GM18507 (cell line): ENCODE results near the gene CENPVL2.
A peak's percentile ranks its signal among the peaks of the same experiment; 100 is the strongest.
"Not testable (repeated sequence)": the region's sequence is repeated elsewhere in the genome, so short reads cannot be mapped to it uniquely, and the experiment has no call there.

ENCODE experiments used
- DNase-seq: peaks from one replicate; pipeline ENCODE4 v3.0.0; 2011; ENCODE audit warnings: low read depth; ENCODE audit not compliant: insufficient read length; ENCODE audit errors: extremely low spot score
- FAIRE-seq: peaks from 2 replicates; lab custom pipeline; 2011; peaks lifted over from hg19 to GRCh38; lab: Jason Lieb, UNC

Gene CENPVL2

GRCh38 chrX:51682720-51683062, at the start of gene CENPVL2:
TSS of gene CENPVL2 (minus strand) at chrX:51682831. CDS start at chrX:51682831, 0 bp downstream.
- FAIRE-seq, DNase-seq: not testable (repeated sequence)

GRCh38 chrX:51728202-51728601, 45.6 kb upstream of the CENPVL2 start:
- FAIRE-seq (no peak), DNase-seq (no peak)

GRCh38 chrX:51712943-51713647, 30.5 kb upstream of the CENPVL2 start:
- not testable (repeated sequence) for FAIRE-seq, DNase-seq

GRCh38 chrX:51710277-51711164, 27.9 kb upstream of the CENPVL2 start, which contains the start of gene CENPVL1:
TSS of gene CENPVL1 (plus strand) at chrX:51710512. CDS start at chrX:51710512, 0 bp downstream.
- DNase-seq, FAIRE-seq: not testable (repeated sequence)

GRCh38 chrX:51697397-51697796, 14.8 kb upstream of the CENPVL2 start:
- FAIRE-seq (no peak), DNase-seq (no peak)

GRCh38 chrX:51694254-51694653, 11.6 kb upstream of the CENPVL2 start:
- no peak for FAIRE-seq
- no peak for DNase-seq

- FAIRE-seq, DNase-seq: not testable (repeated sequence)
These were observed 567 bp downstream of the CENPVL2 start for GRCh38 chrX:51681808-51682719.

- not testable (repeated sequence) for FAIRE-seq, DNase-seq
These were observed 2.8 kb downstream of the CENPVL2 start for GRCh38 chrX:51679689-51680433.

GRCh38 chrX:51665981-51666380, 16.6 kb downstream of the CENPVL2 start:
- DNase-seq: no peak
- no peak for FAIRE-seq

GRCh38 chrX:51643377-51643776, 39.3 kb downstream of the CENPVL2 start:
- FAIRE-seq: peak; percentile 5
- DNase-seq: no peak

- FAIRE-seq: peak; percentile 67
- DNase-seq: no peak
These were observed 41.1 kb downstream of the CENPVL2 start for GRCh38 chrX:51641421-51642021.

GRCh38 chrX:51636511-51636910, 46.1 kb downstream of the CENPVL2 start:
- FAIRE-seq, DNase-seq: not testable (repeated sequence)
